Skeletal muscle satellite cell (primary cell): Measurements from ENCODE around the gene SLC6A17.

Source experiments
- H3K27me3 ChIP-seq: 2 replicates; pipeline ENCODE4 v1.7.0; 2013; ENCODE audit warnings: low read length; ENCODE audit not compliant: control insufficient read depth, insufficient read depth
- H3K36me3 ChIP-seq: 2 replicates; pipeline ENCODE4 v1.7.0; 2013; ENCODE audit warnings: mild to moderate bottlenecking, control low read depth, low read length; ENCODE audit not compliant: insufficient read depth
- H3K4me1 ChIP-seq: 2 replicates; pipeline ENCODE4 v1.7.0; 2013; ENCODE audit warnings: low read length; ENCODE audit not compliant: control insufficient read depth, insufficient read depth
- H3K4me2 ChIP-seq: 2 replicates; pipeline ENCODE4 v1.7.0; 2013; ENCODE audit warnings: mild to moderate bottlenecking, low read length
- H3K4me3 ChIP-seq: 2 replicates; pipeline ENCODE4 v1.7.0; 2013; ENCODE audit warnings: low read length
- H3K9ac ChIP-seq: 2 replicates; pipeline ENCODE4 v1.7.0; 2013; ENCODE audit warnings: mild to moderate bottlenecking, low read depth, low read length, moderate library complexity
- H3K9me3 ChIP-seq: replicated peaks from 2 replicates; pipeline ENCODE4 v1.7.0; 2013; ENCODE audit warnings: mild to moderate bottlenecking, control low read depth, low read length

SLC6A17 gene

GRCh38 chr1:110215621-110216515 lies 65.6 kb downstream of the SLC6A17 start:
- H3K4me1 ChIP-seq = peaks cover 3% of the 10 kb centered on the region
- H3K27me3 ChIP-seq = peaks cover 18% of the 10 kb centered on the region
- H3K9ac ChIP-seq = no peak overlapping the region
- H3K9me3 ChIP-seq = no peaks in the 10 kb centered on the region
- no peaks in the 10 kb centered on the region for H3K36me3 ChIP-seq
- H3K4me2 ChIP-seq = no peak overlapping the region
- no peak overlapping the region for H3K4me3 ChIP-seq

DNA sequence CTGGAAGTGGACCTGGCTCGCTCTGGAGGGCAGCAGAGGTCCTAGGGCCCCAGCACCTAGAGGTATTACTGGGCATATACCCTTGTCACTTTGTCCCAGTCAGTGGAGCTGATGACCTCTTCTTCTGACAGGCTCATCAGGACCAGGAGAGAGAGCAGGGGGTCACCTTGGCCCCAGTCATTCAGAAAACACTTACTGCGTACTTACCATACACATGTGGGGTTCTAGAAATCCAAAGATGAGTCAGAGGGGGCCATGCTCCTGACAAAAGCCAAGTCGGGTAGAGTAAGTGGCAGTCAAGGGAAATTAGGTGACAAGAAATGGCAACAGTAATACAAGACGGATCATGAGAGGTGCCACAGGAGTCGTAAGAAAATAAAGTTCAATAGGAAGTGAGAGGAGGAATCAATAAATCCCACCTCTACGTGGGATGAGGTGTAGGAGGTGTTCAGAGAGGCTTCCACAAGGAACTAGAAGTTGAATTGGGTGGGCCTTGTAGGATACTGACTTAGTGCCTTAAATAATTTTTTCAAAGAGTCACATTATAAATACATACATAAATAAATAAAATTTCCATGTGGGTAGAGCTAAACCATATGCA lies 66.7 kb downstream of the SLC6A17 start:
- Histone ChIP-seq H3K4me2 (no peak overlapping the region), H3K27me3 (peaks cover 11% of the 10 kb centered on the region), H3K4me3 (no peak overlapping the region), H3K9me3 (no peaks in the 10 kb centered on the region), H3K9ac (no peak overlapping the region), H3K4me1 (no peaks in the 10 kb centered on the region), H3K36me3 (no peaks in the 10 kb centered on the region)

- no peak overlapping the region for H3K9ac ChIP-seq
- H3K9me3 ChIP-seq = no peaks in the 10 kb centered on the region
- no peaks in the 10 kb centered on the region for H3K36me3 ChIP-seq
- H3K4me2 ChIP-seq = no peak overlapping the region
- no peak overlapping the region for H3K4me3 ChIP-seq
- peaks cover 6% of the 10 kb centered on the region for H3K27me3 ChIP-seq
- no peaks in the 10 kb centered on the region for H3K4me1 ChIP-seq
These were observed 67.8 kb downstream of the SLC6A17 start for GRCh38 chr1:110218137-110218536.

GRCh38 chr1:110218739-110219138 lies 68.4 kb downstream of the SLC6A17 start:
- no peak overlapping the region for H3K9ac ChIP-seq
- H3K27me3 ChIP-seq = no peaks in the 10 kb centered on the region
- no peaks in the 10 kb centered on the region for H3K36me3 ChIP-seq
- H3K9me3 ChIP-seq = no peaks in the 10 kb centered on the region
- H3K4me1 ChIP-seq = no peaks in the 10 kb centered on the region
- no peak overlapping the region for H3K4me2 ChIP-seq
- H3K4me3 ChIP-seq = no peak overlapping the region

DNA sequence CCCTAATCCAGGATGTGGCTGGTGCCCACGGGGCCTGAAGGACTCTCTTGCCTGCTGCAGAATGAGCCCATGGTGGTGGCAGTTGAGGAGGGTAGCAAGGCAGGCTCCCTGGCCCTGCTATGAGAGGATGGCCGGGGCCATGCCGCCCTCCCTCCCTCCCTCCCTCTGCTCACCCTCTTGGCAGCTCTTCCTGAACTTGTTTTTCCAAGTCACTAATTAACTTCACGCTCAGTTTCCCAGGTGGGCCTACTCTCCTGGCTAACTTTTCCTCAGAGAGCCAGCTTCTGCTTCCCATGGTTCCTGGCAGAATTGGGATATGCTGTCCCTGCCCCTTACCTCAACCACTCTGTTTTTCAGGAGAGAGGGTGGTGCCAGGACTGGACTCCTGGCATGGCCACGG lies 70.0 kb downstream of the SLC6A17 start:
- Histone ChIP-seq H3K27me3 (no peaks in the 10 kb centered on the region), H3K9me3 (no peaks in the 10 kb centered on the region), H3K9ac (no peak overlapping the region), H3K36me3 (no peaks in the 10 kb centered on the region), H3K4me1 (no peaks in the 10 kb centered on the region), H3K4me2 (no peak overlapping the region), H3K4me3 (no peak overlapping the region)

DNA sequence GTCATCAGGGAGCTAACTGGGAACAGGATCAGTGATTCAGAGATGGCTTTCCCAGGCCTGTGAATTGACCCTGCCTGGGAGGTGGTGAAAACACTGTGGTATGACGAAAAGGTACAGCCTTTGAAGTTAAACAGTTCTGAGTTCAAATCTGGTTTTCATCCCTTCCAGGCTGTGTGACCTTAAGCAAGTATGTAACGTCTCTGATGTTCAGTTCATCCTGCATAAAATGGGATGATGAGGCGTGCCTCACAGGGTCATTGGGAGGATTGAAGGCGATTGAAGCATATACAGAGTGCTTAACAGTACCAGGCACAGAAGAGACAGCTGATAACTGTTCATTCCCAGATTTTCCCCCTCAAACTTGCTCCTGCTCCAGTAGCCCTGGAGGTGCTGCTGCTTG lies 70.8 kb downstream of the SLC6A17 start:
- Histone ChIP-seq H3K4me3 (no peak overlapping the region), H3K36me3 (no peaks in the 10 kb centered on the region), H3K4me1 (no peaks in the 10 kb centered on the region), H3K9ac (no peak overlapping the region), H3K9me3 (no peaks in the 10 kb centered on the region), H3K4me2 (no peak overlapping the region), H3K27me3 (no peaks in the 10 kb centered on the region)

DNA sequence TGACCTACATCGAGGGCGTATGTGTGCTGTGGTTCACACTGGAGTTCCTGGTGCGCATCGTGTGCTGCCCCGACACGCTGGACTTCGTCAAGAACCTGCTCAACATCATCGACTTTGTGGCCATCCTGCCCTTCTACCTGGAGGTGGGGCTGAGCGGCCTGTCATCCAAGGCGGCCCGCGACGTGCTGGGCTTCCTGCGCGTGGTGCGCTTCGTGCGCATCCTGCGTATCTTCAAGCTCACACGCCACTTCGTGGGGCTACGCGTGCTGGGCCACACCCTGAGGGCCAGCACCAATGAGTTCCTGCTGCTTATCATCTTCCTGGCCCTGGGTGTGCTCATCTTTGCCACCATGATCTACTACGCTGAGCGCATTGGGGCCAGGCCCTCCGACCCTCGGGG lies 72.8 kb downstream of the SLC6A17 start:
- Histone ChIP-seq H3K4me1 (no peaks in the 10 kb centered on the region), H3K9me3 (no peaks in the 10 kb centered on the region), H3K27me3 (no peaks in the 10 kb centered on the region), H3K4me2 (no peak overlapping the region), H3K36me3 (no peaks in the 10 kb centered on the region), H3K4me3 (no peak overlapping the region), H3K9ac (no peak overlapping the region)

DNA sequence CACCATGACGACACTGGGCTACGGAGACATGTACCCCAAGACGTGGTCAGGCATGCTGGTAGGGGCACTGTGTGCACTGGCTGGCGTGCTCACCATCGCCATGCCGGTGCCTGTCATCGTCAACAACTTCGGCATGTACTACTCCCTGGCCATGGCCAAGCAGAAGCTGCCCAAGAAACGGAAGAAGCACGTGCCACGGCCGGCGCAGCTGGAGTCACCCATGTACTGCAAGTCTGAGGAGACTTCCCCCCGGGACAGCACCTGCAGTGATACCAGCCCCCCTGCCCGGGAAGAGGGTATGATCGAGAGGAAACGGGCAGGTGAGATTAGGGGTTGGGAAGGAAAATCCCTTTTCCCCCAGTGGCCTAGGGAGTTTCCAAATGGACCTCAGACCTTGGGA lies 73.3 kb downstream of the SLC6A17 start:
- H3K36me3 ChIP-seq = no peaks in the 10 kb centered on the region
- H3K27me3 ChIP-seq = no peaks in the 10 kb centered on the region
- no peak overlapping the region for H3K9ac ChIP-seq

GRCh38 chr1:110224240-110224995 lies 74.1 kb downstream of the SLC6A17 start:
- H3K9ac ChIP-seq = no peak overlapping the region
- no peaks in the 10 kb centered on the region for H3K4me1 ChIP-seq
- no peaks in the 10 kb centered on the region for H3K27me3 ChIP-seq
- H3K36me3 ChIP-seq = no peaks in the 10 kb centered on the region
- H3K4me2 ChIP-seq = no peak overlapping the region
- no peaks in the 10 kb centered on the region for H3K9me3 ChIP-seq
- no peak overlapping the region for H3K4me3 ChIP-seq

More for the DNA sequence above, 73.3 kb downstream of the SLC6A17 start:
- H3K4me1 ChIP-seq = no peaks in the 10 kb centered on the region
- H3K9me3 ChIP-seq = no peaks in the 10 kb centered on the region
- no peak overlapping the region for H3K4me2 ChIP-seq
- H3K4me3 ChIP-seq = no peak overlapping the region

GRCh38 chr1:110225212-110225611 lies 74.9 kb downstream of the SLC6A17 start:
- H3K27me3 ChIP-seq = no peaks in the 10 kb centered on the region
- H3K9ac ChIP-seq = no peak overlapping the region
- no peaks in the 10 kb centered on the region for H3K9me3 ChIP-seq
- no peaks in the 10 kb centered on the region for H3K36me3 ChIP-seq
- H3K4me2 ChIP-seq = no peak overlapping the region
- H3K4me3 ChIP-seq = no peak overlapping the region
- no peaks in the 10 kb centered on the region for H3K4me1 ChIP-seq

GRCh38 chr1:110225756-110226404 lies 75.6 kb downstream of the SLC6A17 start:
- Histone ChIP-seq H3K4me3 (no peak overlapping the region), H3K27me3 (no peaks in the 10 kb centered on the region), H3K36me3 (no peaks in the 10 kb centered on the region), H3K9me3 (no peaks in the 10 kb centered on the region), H3K4me1 (no peaks in the 10 kb centered on the region), H3K9ac (no peak overlapping the region), H3K4me2 (no peak overlapping the region)
